Upper lobe of left lung (tissue), 6 donors: ENCODE measurements around the gene PTPRM. TPM values are rescaled to one million over a fixed set of nuclear protein-coding genes. Genes with fewer than 3 reads are reported as not detected.

ENCODE experiments used
- ATAC-seq, 2 donors: fragments of 200-7000 bp; cut with Tn5 transposase; one replicate each; pipeline ENCODE4 v1.9.1; 2022; ENCODE audit warnings: mild to moderate bottlenecking in 2 of 2, moderate library complexity in 2 of 2; ENCODE audit not compliant: low FRiP score in 2 of 2
- DNase-seq, 2 donors: peaks; one replicate each; pipeline ENCODE4 v3.0.0-alpha.2; 2019 to 2020
- H3K27ac ChIP-seq, 4 donors: fragments of 200-600 bp; sonication (generic); one replicate each; pipeline ENCODE4 v1.5.1; 2016 to 2019
- H3K27me3 ChIP-seq, 4 donors: fragments of 200-600 bp; sonication (generic); one replicate each; pipeline ENCODE4 v1.5.1; 2017 to 2019
- H3K36me3 ChIP-seq, 4 donors: fragments of 200-600 bp; sonication (generic); one replicate each; pipeline ENCODE4 v1.5.1; 2016 to 2019
- H3K4me1 ChIP-seq, 4 donors: fragments of 200-600 bp; sonication (generic); one replicate each; pipeline ENCODE4 v1.5.1; 2018 to 2019
- H3K4me3 ChIP-seq, 4 donors: fragments of 200-600 bp; sonication (generic); one replicate each; pipeline ENCODE4 v1.5.1; 2017 to 2019; ENCODE audit warnings: mild to moderate bottlenecking in 2 of 4, moderate library complexity in 1 of 4
- H3K9me3 ChIP-seq, 4 donors: fragments of 200-600 bp; sonication (generic); one replicate each; pipeline ENCODE4 v1.5.1; 2018 to 2019
- CTCF ChIP-seq, 6 experiments: fragments of 450-650 bp in 4 of 6; fragments of 200-600 bp in 2 of 6; sonication (generic) in 2 of 6; IDR thresholded peaks; one replicate each; pipeline ENCODE4 v1.5.1; 2016 to 2019; ENCODE audit warnings: antibody characterized with exemption in 6 of 6
- EP300 ChIP-seq, 4 donors: sonication (generic); formaldehyde crosslinking; IDR thresholded peaks; one replicate each; pipeline ENCODE4 v1.5.1; 2017; ENCODE audit warnings: antibody characterized with exemption in 4 of 4, control low read depth in 2 of 4
- POLR2A ChIP-seq, 4 donors: fragments of 450-650 bp; IDR thresholded peaks; one replicate each; pipeline ENCODE4 v1.5.1; 2016 to 2017; ENCODE audit warnings: antibody characterized with exemption in 4 of 4, mild to moderate bottlenecking in 2 of 4
- POLR2AphosphoS5 ChIP-seq, 2 donors: sonication (generic); formaldehyde crosslinking; IDR thresholded peaks; one replicate each; pipeline ENCODE4 v1.5.1; 2017; ENCODE audit warnings: antibody characterized with exemption in 2 of 2
- WGBS, 2 donors: methylation state at CpG; one replicate each; pipeline ENCODE4 v1.1.5; 2017 to 2018; 5-methylcytosine and 5-hydroxymethylcytosine counted together
- total RNA-seq, 6 donors: library from RNA; depleted of rRNA in 4 of 6; stranded (reverse); fragments of >200 nt in 4 of 6; gene quantifications; one replicate each; pipeline versions ENCODE4 v1.1.0 to v1.2.1, GENCODE V29; 2016 to 2021
- donor health status: DM: no; HTN: no; CAD: no; lungs with moderate emphysema.
- donor health status: DM: no; HTN: yes; CAD: no; lungs with severe emphysema.

The PTPRM gene
- total RNA-seq, 6 donors from 2014 or later: 82.0 to 201 (median 154) TPM

- peaks cover 0 to 9% (median 0%) of the 10 kb centered on the region in 4 donors for H3K27me3 ChIP-seq
- 6 to 14% methylated on average over 4 of the region's 4 CpGs for WGBS, 2 donors
- H3K27ac ChIP-seq: peak overlapping the region; percentile 95 to 98 (median 98)
- H3K4me1 ChIP-seq: peaks cover 9 to 25% (median 18%) of the 10 kb centered on the region in 4 donors
- DNase-seq: no peak
- H3K36me3 ChIP-seq: no peaks in the 10 kb centered on the region
- H3K4me3 ChIP-seq: peak overlapping the region; percentile 33 to 92 (median 72)
- H3K9me3 ChIP-seq: no peaks in the 10 kb centered on the region
- no peak for ATAC-seq
- TF ChIP-seq POLR2A (IDR thresholded peaks at IDR 0.05): no peak
- no peak for TF ChIP-seq POLR2AphosphoS5 (IDR thresholded peaks at IDR 0.05)
- no peak for TF ChIP-seq EP300 (IDR thresholded peaks at IDR 0.05)
- no peak for TF ChIP-seq CTCF (IDR thresholded peaks at IDR 0.05)
Observed at GRCh38 chr18:7566244-7566566, 911 bp upstream of the PTPRM start.

- peaks cover 0 to 9% (median 0%) of the 10 kb centered on the region in 4 donors for H3K27me3 ChIP-seq
- no peaks in the 10 kb centered on the region for H3K9me3 ChIP-seq
- TF ChIP-seq CTCF (IDR thresholded peaks at IDR 0.05) (peak in 3 of 6 experiments; percentile 28 to 69 (median 54)), EP300 (IDR thresholded peaks at IDR 0.05) (no peak), POLR2A (IDR thresholded peaks at IDR 0.05) (peak in 2 of 4 donors; percentile 8 to 43), POLR2AphosphoS5 (IDR thresholded peaks at IDR 0.05) (no peak)
- H3K27ac ChIP-seq: peak overlapping the region; percentile 95 to 98 (median 98)
- DNase-seq (peak; percentile 32 to 92), ATAC-seq (peak; percentile 61)
- 0% methylated on average over 22 to 28 of the region's 109 CpGs for WGBS, 2 donors
- H3K4me1 ChIP-seq: peaks cover 14 to 35% (median 19%) of the 10 kb centered on the region in 4 donors
- H3K36me3 ChIP-seq: no peaks in the 10 kb centered on the region
- H3K4me3 ChIP-seq: peak overlapping the region; percentile 69 to 92 (median 82)
Observed at GRCh38 chr18:7567474-7568425, 634 bp downstream of the PTPRM start.

DNA sequence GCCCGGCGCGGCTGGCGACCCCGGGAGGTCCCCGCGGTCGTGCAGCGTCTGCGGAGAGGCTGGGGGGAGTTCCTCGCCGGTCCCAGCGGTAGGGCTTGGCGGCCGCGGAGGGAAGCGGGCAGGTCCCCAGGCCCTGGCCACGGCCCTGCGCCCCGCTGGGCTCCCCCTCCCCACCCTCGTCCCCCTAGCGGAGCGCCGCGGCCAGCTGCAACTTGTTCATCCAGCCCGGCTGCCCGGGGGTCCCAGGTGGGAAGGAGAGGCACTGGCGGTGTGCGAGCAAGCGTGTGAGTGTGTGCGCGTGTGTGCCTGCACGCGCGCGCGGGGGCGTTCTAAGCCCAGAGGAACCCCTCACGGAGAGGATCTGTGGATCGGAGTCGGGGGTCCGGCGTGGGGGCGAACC is 1.3 kb downstream of the PTPRM start:
- ATAC-seq: peak; percentile 6 to 18

GRCh38 chr18:7571626-7572025 is 4.5 kb downstream of the PTPRM start:
- Histone ChIP-seq H3K36me3 (no peaks in the 10 kb centered on the region), H3K4me3 (no peak overlapping the region), H3K4me1 (peaks cover 16 to 27% (median 22%) of the 10 kb centered on the region in 4 donors), H3K9me3 (no peaks in the 10 kb centered on the region), H3K27ac (no peak overlapping the region), H3K27me3 (peaks cover 0 to 9% (median 0%) of the 10 kb centered on the region in 4 donors)
- no peak for TF ChIP-seq CTCF (IDR thresholded peaks at IDR 0.05)
- TF ChIP-seq POLR2AphosphoS5 (IDR thresholded peaks at IDR 0.05): no peak
- TF ChIP-seq EP300 (IDR thresholded peaks at IDR 0.05): no peak
- no peak for TF ChIP-seq POLR2A (IDR thresholded peaks at IDR 0.05)
- ATAC-seq: no peak
- 72 to 86% methylated on average over 2 of the region's 2 CpGs for WGBS, 2 donors
- no peak for DNase-seq

More for the DNA sequence above, 1.3 kb downstream of the PTPRM start:
- H3K36me3 ChIP-seq: no peaks in the 10 kb centered on the region
- DNase-seq: peak; percentile 38 to 90
- no peak for TF ChIP-seq POLR2A (IDR thresholded peaks at IDR 0.05)
- TF ChIP-seq POLR2AphosphoS5 (IDR thresholded peaks at IDR 0.05): peak in 1 of 2 donors; percentile 7
- peak in 5 of 6 experiments; percentile 15 to 49 (median 18) for TF ChIP-seq CTCF (IDR thresholded peaks at IDR 0.05)
- TF ChIP-seq EP300 (IDR thresholded peaks at IDR 0.05): no peak
- H3K4me3 ChIP-seq: peak overlapping the region; percentile 69 to 92 (median 82)
- peaks cover 0 to 9% (median 0%) of the 10 kb centered on the region in 4 donors for H3K27me3 ChIP-seq
- peak overlapping the region; percentile 95 to 98 (median 98) for H3K27ac ChIP-seq
- H3K9me3 ChIP-seq: no peaks in the 10 kb centered on the region
- peaks cover 14 to 41% (median 23%) of the 10 kb centered on the region in 4 donors for H3K4me1 ChIP-seq
- 1% methylated on average over 27 of the region's 44 CpGs; no CpG with 5 or more reads in 1 of the 2 donors for WGBS, 2 donors
